ENCODE measurements around the gene WDR44.
"Not testable (repeated sequence)": the region's sequence is repeated elsewhere in the genome, so short reads cannot be mapped to it uniquely, and the experiment has no call there.

WDR44 gene

GRCh38 chrX:118474586-118474985, 128.7 kb downstream of the WDR44 start:
- H3K27me3 ChIP-seq (ENCODE audit: insufficient read depth, low read length) = no peaks in the 10 kb centered on the region
- H4K12ac ChIP-seq (ENCODE audit: low read depth, low read length) = no peak overlapping the region
- H2AFZ ChIP-seq (ENCODE audit: insufficient read depth, low read length, poor library complexity) = no peak overlapping the region
- no peak for DNase-seq
- no peak overlapping the region for H2AK5ac ChIP-seq (ENCODE audit: low read length)
- H3K4me1 ChIP-seq (ENCODE audit: control insufficient read depth in 1 of 2, insufficient read depth in 2 of 2, low read length in 2 of 2) = peaks cover 0 to 3% of the 10 kb centered on the region in 2 experiments
- H3K9ac ChIP-seq (ENCODE audit: low read length) = no peak overlapping the region
- WGBS (ENCODE audit: extremely low coverage, insufficient coverage, insufficient read length) = no CpG with 5 or more reads among the region's 6 CpGs
- no peaks in the 10 kb centered on the region for H3K36me3 ChIP-seq (ENCODE audit: control insufficient read depth in 1 of 2, insufficient read depth in 2 of 2, low read length in 2 of 2)
- no peak overlapping the region for H2BK5ac ChIP-seq (ENCODE audit: low read depth, low read length, poor library complexity)
- H2BK120ac ChIP-seq (ENCODE audit: insufficient read depth, low read length, poor library complexity) = no peak overlapping the region
- H3K79me1 ChIP-seq (ENCODE audit: low read length) = no peaks in the 10 kb centered on the region
- H4K91ac ChIP-seq (ENCODE audit: low read depth, low read length) = no peak overlapping the region
- no peak overlapping the region for H3K4me2 ChIP-seq (ENCODE audit: low read length)
- H3K23ac ChIP-seq (ENCODE audit: low read length) = no peak overlapping the region
- no peak overlapping the region for H4K8ac ChIP-seq (ENCODE audit: low read depth, low read length)
- no peaks in the 10 kb centered on the region for H3K9me3 ChIP-seq (ENCODE audit: insufficient read depth, low read depth, low read length)
- H3K4me3 ChIP-seq (ENCODE audit: low read depth, low read length) = no peak overlapping the region
- no peak overlapping the region for H3K4ac ChIP-seq (ENCODE audit: low read depth, low read length)
- no peak overlapping the region for H3K14ac ChIP-seq (ENCODE audit: low read length)
- H3K18ac ChIP-seq (ENCODE audit: low read length) = no peak overlapping the region
- no peaks in the 10 kb centered on the region for H3K79me2 ChIP-seq (ENCODE audit: control insufficient read depth, insufficient read depth, low read length, poor library complexity)
- no peak overlapping the region for H2BK12ac ChIP-seq (ENCODE audit: low read length)
- H3K27ac ChIP-seq (ENCODE audit: low read depth, low read length) = no peak overlapping the region

DNA sequence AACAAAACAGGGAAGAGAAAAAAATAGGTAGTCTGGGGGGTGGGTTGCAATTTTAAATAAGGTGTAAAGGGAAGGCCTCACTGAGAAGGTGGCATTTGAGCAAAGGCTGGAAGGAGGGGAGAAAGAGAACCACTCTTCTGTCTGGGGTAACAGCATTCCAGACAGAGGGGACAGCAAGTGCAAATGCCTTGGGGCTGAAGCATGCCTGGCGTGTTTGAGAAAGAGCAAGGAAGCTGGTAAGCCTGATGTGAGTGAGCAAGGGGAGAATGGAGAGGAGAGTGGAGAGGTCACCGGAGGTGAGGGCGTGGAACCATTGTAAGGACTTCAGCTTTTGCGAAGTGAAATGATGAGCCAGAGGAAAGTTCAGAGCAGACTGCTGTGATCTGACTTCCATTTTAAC, 130.0 kb downstream of the WDR44 start:
- Histone ChIP-seq H3K4me3 (ENCODE audit: low read depth, low read length) (no peak overlapping the region), H3K23ac (ENCODE audit: low read length) (no peak overlapping the region), H3K14ac (ENCODE audit: low read length) (no peak overlapping the region), H3K79me1 (ENCODE audit: low read length) (no peaks in the 10 kb centered on the region), H4K12ac (ENCODE audit: low read depth, low read length) (no peak overlapping the region), H3K4me1 (ENCODE audit: control insufficient read depth in 1 of 2, insufficient read depth in 2 of 2, low read length in 2 of 2) (peaks cover 0 to 3% of the 10 kb centered on the region in 2 experiments), H4K8ac (ENCODE audit: low read depth, low read length) (no peak overlapping the region), H3K4me2 (ENCODE audit: low read length) (no peak overlapping the region), H3K27ac (ENCODE audit: low read depth, low read length) (no peak overlapping the region), H2AFZ (ENCODE audit: insufficient read depth, low read length, poor library complexity) (no peak overlapping the region), H3K18ac (ENCODE audit: low read length) (no peak overlapping the region), H3K4ac (ENCODE audit: low read depth, low read length) (no peak overlapping the region), H3K27me3 (ENCODE audit: insufficient read depth, low read length) (no peaks in the 10 kb centered on the region), H3K79me2 (ENCODE audit: control insufficient read depth, insufficient read depth, low read length, poor library complexity) (no peaks in the 10 kb centered on the region), H2BK12ac (ENCODE audit: low read length) (no peak overlapping the region), H3K36me3 (ENCODE audit: control insufficient read depth in 1 of 2, insufficient read depth in 2 of 2, low read length in 2 of 2) (no peaks in the 10 kb centered on the region), H2BK120ac (ENCODE audit: insufficient read depth, low read length, poor library complexity) (no peak overlapping the region), H4K91ac (ENCODE audit: low read depth, low read length) (no peak overlapping the region), H3K9me3 (ENCODE audit: insufficient read depth, low read depth, low read length) (no peaks in the 10 kb centered on the region), H2AK5ac (ENCODE audit: low read length) (no peak overlapping the region), H2BK5ac (ENCODE audit: low read depth, low read length, poor library complexity) (no peak overlapping the region), H3K9ac (ENCODE audit: low read length) (no peak overlapping the region)
- WGBS (ENCODE audit: extremely low coverage, insufficient coverage, insufficient read length) = no CpG with 5 or more reads among the region's 4 CpGs
- DNase-seq = peak; percentile 43 to 66

GRCh38 chrX:118480172-118480571, 134.3 kb downstream of the WDR44 start:
- H2AFZ ChIP-seq (ENCODE audit: insufficient read depth, low read length, poor library complexity) = no peak overlapping the region
- no peak overlapping the region for H3K4me3 ChIP-seq (ENCODE audit: low read depth, low read length)
- no peak overlapping the region for H2BK5ac ChIP-seq (ENCODE audit: low read depth, low read length, poor library complexity)
- H3K27ac ChIP-seq (ENCODE audit: low read depth, low read length) = no peak overlapping the region
- no peak overlapping the region for H2AK5ac ChIP-seq (ENCODE audit: low read length)
- no peak overlapping the region for H3K4me2 ChIP-seq (ENCODE audit: low read length)
- H3K36me3 ChIP-seq (ENCODE audit: control insufficient read depth in 1 of 2, insufficient read depth in 2 of 2, low read length in 2 of 2) = no peaks in the 10 kb centered on the region
- H3K18ac ChIP-seq (ENCODE audit: low read length) = no peak overlapping the region
- H3K79me2 ChIP-seq (ENCODE audit: control insufficient read depth, insufficient read depth, low read length, poor library complexity) = no peaks in the 10 kb centered on the region
- H3K14ac ChIP-seq (ENCODE audit: low read length) = no peak overlapping the region
- H3K9me3 ChIP-seq (ENCODE audit: insufficient read depth, low read depth, low read length) = no peaks in the 10 kb centered on the region
- no peak overlapping the region for H3K23ac ChIP-seq (ENCODE audit: low read length)
- H3K27me3 ChIP-seq (ENCODE audit: insufficient read depth, low read length) = no peaks in the 10 kb centered on the region
- H4K8ac ChIP-seq (ENCODE audit: low read depth, low read length) = no peak overlapping the region
- H3K79me1 ChIP-seq (ENCODE audit: low read length) = no peaks in the 10 kb centered on the region
- H4K12ac ChIP-seq (ENCODE audit: low read depth, low read length) = no peak overlapping the region
- H3K4me1 ChIP-seq (ENCODE audit: control insufficient read depth in 1 of 2, insufficient read depth in 2 of 2, low read length in 2 of 2) = peaks cover 0 to 3% of the 10 kb centered on the region in 2 experiments
- no peak for DNase-seq
- no peak overlapping the region for H3K4ac ChIP-seq (ENCODE audit: low read depth, low read length)
- no peak overlapping the region for H4K91ac ChIP-seq (ENCODE audit: low read depth, low read length)
- no peak overlapping the region for H3K9ac ChIP-seq (ENCODE audit: low read length)
- WGBS (ENCODE audit: extremely low coverage, insufficient coverage, insufficient read length) = no CpG with 5 or more reads among the region's 1 CpG
- H2BK120ac ChIP-seq (ENCODE audit: insufficient read depth, low read length, poor library complexity) = no peak overlapping the region
- H2BK12ac ChIP-seq (ENCODE audit: low read length) = no peak overlapping the region

GRCh38 chrX:118482384-118482783, 136.5 kb downstream of the WDR44 start:
- not testable (repeated sequence) for H2BK12ac ChIP-seq (ENCODE audit: low read length); H3K4me3 ChIP-seq (ENCODE audit: low read depth, low read length); H4K91ac ChIP-seq (ENCODE audit: low read depth, low read length); H3K4me1 ChIP-seq (ENCODE audit: control insufficient read depth in 1 of 2, insufficient read depth in 2 of 2, low read length in 2 of 2); H3K14ac ChIP-seq (ENCODE audit: low read length); H3K9ac ChIP-seq (ENCODE audit: low read length); H2AK5ac ChIP-seq (ENCODE audit: low read length); H3K9me3 ChIP-seq (ENCODE audit: insufficient read depth, low read depth, low read length); H2AFZ ChIP-seq (ENCODE audit: insufficient read depth, low read length, poor library complexity); H3K79me1 ChIP-seq (ENCODE audit: low read length); H3K79me2 ChIP-seq (ENCODE audit: control insufficient read depth, insufficient read depth, low read length, poor library complexity); H2BK5ac ChIP-seq (ENCODE audit: low read depth, low read length, poor library complexity); H3K27me3 ChIP-seq (ENCODE audit: insufficient read depth, low read length); H4K8ac ChIP-seq (ENCODE audit: low read depth, low read length); H2BK120ac ChIP-seq (ENCODE audit: insufficient read depth, low read length, poor library complexity); H3K36me3 ChIP-seq (ENCODE audit: control insufficient read depth in 1 of 2, insufficient read depth in 2 of 2, low read length in 2 of 2); H3K4ac ChIP-seq (ENCODE audit: low read depth, low read length); H3K27ac ChIP-seq (ENCODE audit: low read depth, low read length); H3K23ac ChIP-seq (ENCODE audit: low read length); H3K18ac ChIP-seq (ENCODE audit: low read length); H3K4me2 ChIP-seq (ENCODE audit: low read length); H4K12ac ChIP-seq (ENCODE audit: low read depth, low read length)
- WGBS (ENCODE audit: extremely low coverage, insufficient coverage, insufficient read length) = no CpG with 5 or more reads among the region's 4 CpGs
- DNase-seq = peak; percentile 71 to 74
